CD14-positive monocyte (primary cell): Measurements from ENCODE around the gene SMAGP. TPM values are rescaled to one million over a fixed set of nuclear protein-coding genes. Genes with fewer than 3 reads are reported as not detected.

Experiments used
- DNase-seq, 3 donors: peaks; one replicate each; pipeline ENCODE4 v3.0.0-alpha.2; 2011 to 2022
- H2AFZ ChIP-seq: 2 replicates; pipeline ENCODE4 v1.6.0; 2012; ENCODE audit warnings: mild to moderate bottlenecking, low read depth, low read length, inconsistent platforms; ENCODE audit not compliant: insufficient read depth, poor library complexity, severe bottlenecking
- H3K27ac ChIP-seq, 2 donors: 1 replicate in 1 of 2; 2 replicates in 1 of 2; pipeline ENCODE4 v1.5.1; 2012 to 2013; ENCODE audit warnings: low read length in 2 of 2, control low read depth in 1 of 2, inconsistent platforms in 1 of 2, low read depth in 1 of 2, mild to moderate bottlenecking in 1 of 2
- H3K27me3 ChIP-seq, 2 donors: one replicate each; pipeline versions ENCODE4 v1.6.0 to v1.6.1; 2011 to 2013; ENCODE audit warnings: low read length in 2 of 2; ENCODE audit not compliant: control insufficient read depth in 2 of 2, insufficient read depth in 2 of 2
- H3K36me3 ChIP-seq, 2 donors: replicated peaks in 1 of 2; 1 replicate in 1 of 2; 2 replicates in 1 of 2; pipeline versions ENCODE4 v1.5.1 to v1.6.1; 2012 to 2013; ENCODE audit warnings: low read length in 2 of 2, control low read depth in 1 of 2, inconsistent platforms in 1 of 2, mild to moderate bottlenecking in 1 of 2; ENCODE audit not compliant: insufficient read depth in 2 of 2, control insufficient read depth in 1 of 2
- H3K4me1 ChIP-seq, 2 donors: 1 replicate in 1 of 2; 2 replicates in 1 of 2; pipeline versions ENCODE4 v1.5.1 to v1.6.1; 2012 to 2013; ENCODE audit warnings: low read length in 2 of 2, control low read depth in 1 of 2, inconsistent platforms in 1 of 2, mild to moderate bottlenecking in 1 of 2, moderate library complexity in 1 of 2; ENCODE audit not compliant: insufficient read depth in 2 of 2, control insufficient read depth in 1 of 2
- H3K4me2 ChIP-seq: replicated peaks from 2 replicates; pipeline ENCODE3; 2012; ENCODE audit warnings: low read length, moderate library complexity, mild to moderate bottlenecking; ENCODE audit not compliant: poor library complexity, severe bottlenecking; ENCODE audit errors: extremely low read depth
- H3K4me3 ChIP-seq, 3 experiments: fragments of 200-600 bp in 1 of 3; sonication (generic) in 1 of 3; replicated peaks in 1 of 3; 1 replicate in 2 of 3; 2 replicates in 1 of 3; pipeline ENCODE4 v1.5.1; 2011 to 2013; ENCODE audit warnings: low read length in 3 of 3, mild to moderate bottlenecking in 3 of 3, control low read depth in 2 of 3, low read depth in 2 of 3, inconsistent platforms in 1 of 3, moderate library complexity in 1 of 3
- H3K79me2 ChIP-seq: 2 replicates; pipeline ENCODE4 v1.6.0; 2012; ENCODE audit warnings: mild to moderate bottlenecking, control low read depth, inconsistent platforms, low read length, moderate library complexity; ENCODE audit not compliant: insufficient read depth
- H3K9ac ChIP-seq: 2 replicates; pipeline ENCODE4 v1.6.0; 2017; ENCODE audit warnings: low read length, mild to moderate bottlenecking; ENCODE audit not compliant: insufficient read depth, poor library complexity, severe bottlenecking
- H3K9me3 ChIP-seq, 2 donors: replicated peaks in 1 of 2; 1 replicate in 1 of 2; 2 replicates in 1 of 2; pipeline versions ENCODE4 v1.5.1 to v1.6.1; 2012 to 2013; ENCODE audit warnings: low read length in 2 of 2, control low read depth in 1 of 2; ENCODE audit not compliant: control insufficient read depth in 1 of 2, insufficient read depth in 1 of 2
- H4K20me1 ChIP-seq: 2 replicates; pipeline ENCODE4 v1.6.0; 2012; ENCODE audit warnings: mild to moderate bottlenecking, low read length, control low read depth, moderate library complexity; ENCODE audit not compliant: insufficient read depth
- H3K27ac Mint-ChIP-seq, 7 donors: one replicate each; pipeline ENCODE4 v1.8.0; 2020; ENCODE audit warnings: mild to moderate bottlenecking in 7 of 7, mixed read lengths in 7 of 7, moderate library complexity in 6 of 7, inconsistent platforms in 2 of 7
- H3K27me3 Mint-ChIP-seq, 3 donors: one replicate each; pipeline ENCODE4 v1.8.0; 2021 to 2022; ENCODE audit warnings: low read depth in 3 of 3, mild to moderate bottlenecking in 3 of 3, mixed read lengths in 3 of 3, moderate library complexity in 3 of 3, inconsistent platforms in 1 of 3
- H3K36me3 Mint-ChIP-seq, 2 donors: one replicate each; pipeline ENCODE4 v1.8.0; 2020; ENCODE audit warnings: mixed read lengths in 2 of 2, inconsistent platforms in 1 of 2, mild to moderate bottlenecking in 1 of 2
- H3K4me1 Mint-ChIP-seq: one replicate; pipeline ENCODE4 v1.8.0; 2020; ENCODE audit warnings: mild to moderate bottlenecking, mixed read lengths
- H3K4me3 Mint-ChIP-seq, 2 donors: one replicate each; pipeline ENCODE4 v1.8.0; 2020; ENCODE audit warnings: mild to moderate bottlenecking in 2 of 2, mixed read lengths in 2 of 2, moderate library complexity in 1 of 2
- H3K9me3 Mint-ChIP-seq, 7 donors: one replicate each; pipeline ENCODE4 v1.8.0; 2020 to 2022; ENCODE audit warnings: mixed read lengths in 7 of 7, mild to moderate bottlenecking in 6 of 7, moderate library complexity in 6 of 7, inconsistent platforms in 2 of 7
- WGBS: methylation state at CpG from one replicate; pipeline ENCODE4 v1.1.5; 2013; ENCODE audit warnings: missing lambda C conversion rate; ENCODE audit not compliant: insufficient coverage; 5-methylcytosine and 5-hydroxymethylcytosine counted together
- intact Hi-C, 2 donors: fragments of 100-400 bp; cut with micrococcal nuclease; formaldehyde crosslinking; loops; one replicate each; pipeline versions ENCODE4 v1.15.0 to v1.15.1; 2023
- polyA plus RNA-seq, 3 donors: library from polyadenylated mRNA; depleted of rRNA in 1 of 3; unstranded in 2 of 3; stranded (reverse) in 1 of 3; fragments of 300-500 nt in 2 of 3; fragments of >200 nt in 1 of 3; fragmentation: Illumina TruSeq in 2 of 3; gene quantifications; 1 replicate in 2 of 3; 2 replicates in 1 of 3; pipeline ENCODE4 v1.2.3, GENCODE V29; 2012 to 2021
- TF ChIP-seq, protein P1 (sequence below): fragments of 200-600 bp; IDR thresholded peaks from one replicate; pipeline ENCODE4 v1.8.0; 2022; ENCODE audit warnings: antibody characterized with exemption, mild to moderate bottlenecking

SMAGP gene
- polyA plus RNA-seq, 3 donors: 2.6 to 6.6 (median 3.0) TPM

DNA sequence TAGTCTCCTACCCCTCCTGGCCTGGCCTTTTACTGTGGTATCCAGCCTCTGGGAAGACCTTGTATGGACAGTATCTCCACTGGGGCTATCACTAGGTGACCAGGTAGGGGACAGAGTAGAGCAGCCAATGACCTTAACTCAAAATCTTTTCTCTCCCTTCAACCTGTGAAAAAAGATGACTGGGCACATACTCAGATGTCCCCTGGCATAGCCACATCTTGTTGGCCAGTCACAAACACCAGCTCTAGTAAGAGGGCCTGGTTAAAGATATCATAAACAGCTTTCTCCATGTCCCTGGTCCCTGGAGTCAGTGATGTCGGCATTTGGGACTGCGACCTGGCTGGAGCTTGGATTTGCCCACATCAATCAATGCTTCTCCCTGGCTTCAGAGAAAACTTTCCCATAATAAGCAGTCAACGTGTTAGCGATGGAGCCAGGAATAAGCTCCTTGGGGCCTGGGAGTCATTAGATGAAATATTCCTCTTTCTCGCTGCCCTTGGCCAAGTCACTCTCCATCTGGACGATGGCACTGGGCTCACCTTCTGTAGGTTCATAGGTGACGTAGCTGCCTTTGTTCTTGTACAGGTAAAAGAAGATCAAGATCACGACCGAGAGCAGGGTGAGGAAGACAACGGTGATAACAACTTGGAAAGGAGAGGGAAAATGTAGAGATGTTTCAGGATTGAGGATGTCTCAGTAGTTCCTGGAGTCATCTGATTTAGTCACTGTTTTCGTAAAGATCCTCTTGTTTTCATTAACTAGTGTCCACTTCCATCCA lies 24.6 kb downstream of the SMAGP start:
- Histone ChIP-seq H3K36me3 (peaks cover 20 to 24% of the 10 kb centered on the region in 2 donors), H3K9ac (no peak overlapping the region), H3K4me2 (peak overlapping the region; percentile 76), H3K4me3 (peak overlapping the region in 1 of 3 experiments; percentile 68), H4K20me1 (peaks cover under 1% of the 10 kb centered on the region), H3K79me2 (peaks cover 29% of the 10 kb centered on the region), H3K9me3 (no peaks in the 10 kb centered on the region), H3K4me1 (peaks cover 93 to 95% of the 10 kb centered on the region in 2 donors), H2AFZ (no peak overlapping the region), H3K27ac (peak overlapping the region; percentile 47 to 74), H3K27me3 (no peaks in the 10 kb centered on the region)
- intact Hi-C loops: loop anchor here in 1 of 2 donors (10.0 kb wide), 3 partner anchors 71 to 201 kb away; partner anchors contain the start of genes CSRNP2, LETMD1 and TFCP2
- 79% methylated on average over 11 of the region's 11 CpGs for WGBS
- no peak for DNase-seq
- peaks cover 0 to 6% (median 0%) of the 10 kb centered on the region in 7 donors for H3K9me3 Mint-ChIP-seq
- peak overlapping the region; percentile 90 to 98 (median 97) for H3K27ac Mint-ChIP-seq
- peaks cover 37 to 57% of the 10 kb centered on the region in 2 donors for H3K36me3 Mint-ChIP-seq
- peaks cover 0 to 2% (median 0%) of the 10 kb centered on the region in 3 donors for H3K27me3 Mint-ChIP-seq
- peak overlapping the region; percentile 39 to 77 for H3K4me3 Mint-ChIP-seq
- TF ChIP-seq, protein P1, sequence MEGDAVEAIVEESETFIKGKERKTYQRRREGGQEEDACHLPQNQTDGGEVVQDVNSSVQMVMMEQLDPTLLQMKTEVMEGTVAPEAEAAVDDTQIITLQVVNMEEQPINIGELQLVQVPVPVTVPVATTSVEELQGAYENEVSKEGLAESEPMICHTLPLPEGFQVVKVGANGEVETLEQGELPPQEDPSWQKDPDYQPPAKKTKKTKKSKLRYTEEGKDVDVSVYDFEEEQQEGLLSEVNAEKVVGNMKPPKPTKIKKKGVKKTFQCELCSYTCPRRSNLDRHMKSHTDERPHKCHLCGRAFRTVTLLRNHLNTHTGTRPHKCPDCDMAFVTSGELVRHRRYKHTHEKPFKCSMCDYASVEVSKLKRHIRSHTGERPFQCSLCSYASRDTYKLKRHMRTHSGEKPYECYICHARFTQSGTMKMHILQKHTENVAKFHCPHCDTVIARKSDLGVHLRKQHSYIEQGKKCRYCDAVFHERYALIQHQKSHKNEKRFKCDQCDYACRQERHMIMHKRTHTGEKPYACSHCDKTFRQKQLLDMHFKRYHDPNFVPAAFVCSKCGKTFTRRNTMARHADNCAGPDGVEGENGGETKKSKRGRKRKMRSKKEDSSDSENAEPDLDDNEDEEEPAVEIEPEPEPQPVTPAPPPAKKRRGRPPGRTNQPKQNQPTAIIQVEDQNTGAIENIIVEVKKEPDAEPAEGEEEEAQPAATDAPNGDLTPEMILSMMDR: no peak
- peaks cover 77% of the 10 kb centered on the region for H3K4me1 Mint-ChIP-seq

DNA sequence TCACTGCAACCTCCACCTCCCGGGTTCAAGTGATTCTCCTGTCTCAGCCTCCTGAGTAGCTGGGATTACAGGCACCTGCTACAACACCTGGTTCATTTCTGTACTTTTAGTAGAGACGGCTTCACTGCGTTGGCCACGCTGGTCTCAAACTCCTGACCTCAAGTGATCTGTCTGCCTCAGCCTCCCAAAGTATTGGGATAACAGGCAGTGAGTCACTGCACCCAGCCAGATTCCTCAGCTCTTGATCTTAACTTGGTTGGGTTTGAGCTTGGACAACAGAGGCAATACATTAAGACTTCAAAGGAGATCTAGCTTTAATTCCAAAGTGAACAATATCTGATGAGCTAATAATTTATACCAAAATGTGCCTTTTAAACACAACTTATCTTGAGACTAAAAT lies 25.9 kb downstream of the SMAGP start:
- TF ChIP-seq, protein P1: no peak
- DNase-seq: no peak
- peaks cover 84% of the 10 kb centered on the region for H3K4me1 Mint-ChIP-seq
- Histone ChIP-seq H3K27ac (no peak overlapping the region), H3K79me2 (peaks cover 43% of the 10 kb centered on the region), H3K9ac (no peak overlapping the region), H3K9me3 (no peaks in the 10 kb centered on the region), H3K27me3 (no peaks in the 10 kb centered on the region), H4K20me1 (peaks cover 10% of the 10 kb centered on the region), H2AFZ (no peak overlapping the region), H3K4me2 (no peak overlapping the region), H3K4me1 (peaks cover 94 to 99% of the 10 kb centered on the region in 2 donors), H3K4me3 (peak overlapping the region in 1 of 3 experiments; percentile 9), H3K36me3 (peaks cover 28 to 33% of the 10 kb centered on the region in 2 donors)
- intact Hi-C loops: loop anchor here in 1 of 2 donors (10.0 kb wide), 3 partner anchors 69 to 199 kb away; partner anchors contain the start of genes CSRNP2, LETMD1 and TFCP2
- H3K9me3 Mint-ChIP-seq: peaks cover 0 to 4% (median 0%) of the 10 kb centered on the region in 7 donors
- H3K36me3 Mint-ChIP-seq: peaks cover 48 to 68% of the 10 kb centered on the region in 2 donors
- peaks cover 0 to 4% (median 0%) of the 10 kb centered on the region in 3 donors for H3K27me3 Mint-ChIP-seq
- H3K27ac Mint-ChIP-seq: peak overlapping the region in 5 of 7 donors; percentile 46 to 75 (median 51)
- 84% methylated on average over 4 of the region's 4 CpGs for WGBS
- no peak overlapping the region for H3K4me3 Mint-ChIP-seq
